Ascending aorta (tissue), 2 donors: ENCODE measurements around the gene C14orf93. TPM values are rescaled to one million over a fixed set of nuclear protein-coding genes. Genes with fewer than 3 reads are reported as not detected.
"Not testable (repeated sequence)": the region's sequence is repeated elsewhere in the genome, so short reads cannot be mapped to it uniquely, and the experiment has no call there.

Source experiments
- DNase-seq, 2 donors: peaks; one replicate each; pipeline ENCODE4 v3.0.0-alpha.2; 2019; ENCODE audit warnings: low spot score in 2 of 2
- H3K27ac ChIP-seq, 2 donors: fragments of 200-600 bp; sonication (generic); one replicate each; pipeline ENCODE4 v1.5.1; 2016 to 2017; ENCODE audit warnings: mild to moderate bottlenecking in 1 of 2
- H3K27me3 ChIP-seq: fragments of 200-600 bp; sonication (generic); one replicate; pipeline ENCODE4 v1.5.1; 2017
- H3K36me3 ChIP-seq, 2 donors: fragments of 200-600 bp; sonication (generic); one replicate each; pipeline ENCODE4 v1.5.1; 2016
- H3K4me1 ChIP-seq, 2 donors: fragments of 200-600 bp; sonication (generic); one replicate each; pipeline ENCODE4 v1.5.1; 2016 to 2017; ENCODE audit warnings: mild to moderate bottlenecking in 1 of 2
- H3K4me3 ChIP-seq, 2 donors: fragments of 200-600 bp; sonication (generic); one replicate each; pipeline ENCODE4 v1.5.1; 2016 to 2017; ENCODE audit warnings: mild to moderate bottlenecking in 1 of 2
- H3K9me3 ChIP-seq, 2 donors: fragments of 200-600 bp; sonication (generic); one replicate each; pipeline ENCODE4 v1.5.1; 2016
- CTCF ChIP-seq, 3 experiments: fragments of 200-600 bp in 2 of 3; fragments of 450-650 bp in 1 of 3; sonication (generic) in 2 of 3; IDR thresholded peaks; one replicate each; pipeline ENCODE4 v1.5.1; 2016 to 2019; ENCODE audit warnings: antibody characterized with exemption in 3 of 3, mild to moderate bottlenecking in 1 of 3, moderate library complexity in 1 of 3
- intact Hi-C: fragments of 100-400 bp; cut with DNase I; formaldehyde crosslinking; loops from one replicate; pipeline ENCODE4 v1.15.1; 2023
- total RNA-seq: library from RNA; depleted of rRNA; stranded (reverse); fragments of >200 nt; gene quantifications from one replicate; pipeline ENCODE4 v1.1.0, GENCODE V29; 2016

Gene C14orf93
- total RNA-seq, 1 donor from 2014 or later, result 7.1 TPM

- Histone ChIP-seq H3K27me3 (no peaks in the 10 kb centered on the region), H3K27ac (no peak overlapping the region), H3K9me3 (no peaks in the 10 kb centered on the region), H3K4me1 (no peaks in the 10 kb centered on the region), H3K36me3 (peaks cover 8% of the 10 kb centered on the region in 2 donors), H3K4me3 (no peak overlapping the region)
- DNase-seq, result peak in 1 of 2 donors; percentile 27
- no peak for TF ChIP-seq CTCF (IDR thresholded peaks at IDR 0.05)
- intact Hi-C loops, result no loop called here
These were observed 10.5 kb upstream of the C14orf93 start for GRCh38 chr14:23020143-23021128.

GRCh38 chr14:23018107-23018506 is 8.2 kb upstream of the C14orf93 start:
- intact Hi-C loops, result no loop called here
- no peaks in the 10 kb centered on the region for H3K9me3 ChIP-seq
- no peaks in the 10 kb centered on the region for H3K27me3 ChIP-seq
- no peak overlapping the region for H3K4me3 ChIP-seq
- no peaks in the 10 kb centered on the region for H3K4me1 ChIP-seq
- no peaks in the 10 kb centered on the region for H3K36me3 ChIP-seq
- TF ChIP-seq CTCF (IDR thresholded peaks at IDR 0.05), result no peak
- H3K27ac ChIP-seq, result no peak overlapping the region
- DNase-seq, result no peak

DNA sequence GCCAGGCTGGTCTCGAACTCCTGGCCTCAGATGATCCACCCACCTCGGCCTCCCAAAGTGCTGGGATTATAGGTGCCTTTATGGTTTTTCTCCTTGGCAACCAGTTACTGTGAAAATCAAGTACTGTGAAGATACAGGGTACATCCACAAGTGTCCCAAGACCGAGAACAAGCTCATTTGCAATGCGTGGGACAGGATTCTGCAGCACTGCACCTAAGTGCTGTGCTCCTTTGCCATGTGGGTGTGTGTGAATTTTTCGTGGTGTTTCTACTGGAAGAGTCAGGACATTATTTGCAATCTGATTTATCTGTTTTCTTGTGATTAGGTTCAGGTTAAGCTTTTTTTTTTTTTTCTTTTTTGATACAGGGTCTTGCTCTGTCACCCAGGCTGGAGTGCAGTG is 7.1 kb upstream of the C14orf93 start:
- Histone ChIP-seq H3K4me1 (no peaks in the 10 kb centered on the region), H3K27me3 (no peaks in the 10 kb centered on the region), H3K4me3 (no peak overlapping the region), H3K36me3 (no peaks in the 10 kb centered on the region), H3K9me3 (no peaks in the 10 kb centered on the region), H3K27ac (no peak overlapping the region)
- intact Hi-C loops, result no loop called here
- TF ChIP-seq CTCF (IDR thresholded peaks at IDR 0.05), result no peak
- no peak for DNase-seq

DNA sequence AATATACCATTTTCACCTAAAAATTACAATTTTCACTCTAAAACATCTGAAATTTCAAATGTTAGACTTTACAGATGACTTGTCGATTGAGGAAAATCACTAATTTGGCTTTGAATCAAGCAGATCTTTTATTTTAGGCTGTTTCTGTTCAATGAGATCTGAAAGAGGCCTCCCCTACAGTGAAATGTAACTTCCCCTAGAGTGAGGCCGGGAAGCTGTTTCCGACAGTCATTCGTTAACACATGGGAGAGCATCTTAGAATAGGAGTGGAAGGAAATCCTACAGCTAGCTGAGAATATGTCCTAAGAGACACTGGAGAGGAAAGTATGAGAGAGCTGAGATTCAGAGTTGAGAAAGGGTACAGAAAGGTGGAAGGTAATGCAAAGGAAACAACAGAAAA is 5.7 kb upstream of the C14orf93 start:
- no peak for DNase-seq
- Histone ChIP-seq H3K27me3 (no peaks in the 10 kb centered on the region), H3K27ac (no peak overlapping the region), H3K9me3 (no peaks in the 10 kb centered on the region), H3K4me1 (no peaks in the 10 kb centered on the region), H3K4me3 (no peak overlapping the region), H3K36me3 (no peaks in the 10 kb centered on the region)
- intact Hi-C loops, result no loop called here
- TF ChIP-seq CTCF (IDR thresholded peaks at IDR 0.05), result no peak

DNA sequence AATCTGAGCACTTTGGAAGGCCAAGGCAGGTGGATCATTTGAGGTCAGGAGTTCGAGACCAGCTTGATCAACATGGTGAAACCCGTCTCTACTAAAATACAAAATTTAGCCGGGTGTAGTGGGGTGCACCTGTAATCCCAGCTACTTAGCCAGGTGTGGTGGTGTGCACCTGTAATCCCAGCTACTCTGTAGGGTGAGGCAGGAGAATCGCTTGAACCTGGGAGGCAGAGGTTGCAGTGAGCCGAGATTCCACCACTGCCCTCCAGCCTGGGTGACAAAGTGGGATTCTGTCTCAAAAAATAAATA is 3.8 kb upstream of the C14orf93 start:
- H3K9me3 ChIP-seq, H3K27me3 ChIP-seq, DNase-seq, H3K27ac ChIP-seq, intact Hi-C loops, H3K4me1 ChIP-seq, H3K4me3 ChIP-seq, H3K36me3 ChIP-seq: not testable (repeated sequence)

GRCh38 chr14:23013054-23013748 is 3.3 kb upstream of the C14orf93 start:
- H3K27me3 ChIP-seq, result no peaks in the 10 kb centered on the region
- H3K27ac ChIP-seq, result peak overlapping the region in 1 of 2 donors; percentile 39
- no peak overlapping the region for H3K4me3 ChIP-seq
- intact Hi-C loops, result no loop called here
- H3K9me3 ChIP-seq, result no peaks in the 10 kb centered on the region
- H3K36me3 ChIP-seq, result no peaks in the 10 kb centered on the region
- TF ChIP-seq CTCF (IDR thresholded peaks at IDR 0.05), result no peak
- no peak for DNase-seq
- H3K4me1 ChIP-seq, result peaks cover 3 to 4% of the 10 kb centered on the region in 2 donors
